HepG2 (cell line): ENCODE results near the gene OSBPL3. TPM values are rescaled to one million over a fixed set of nuclear protein-coding genes. Genes with fewer than 3 reads are reported as not detected.

Experiments used
- ATAC-seq: fragments of 200-7000 bp; cut with Tn5 transposase; 3 replicates; pipeline ENCODE4 v1.9.1; 2020; ENCODE audit warnings: mild to moderate bottlenecking, moderate library complexity
- BruUV-seq: library from RNA; stranded (reverse); fragments of 400-500 nt; replicated peaks from 2 replicates; lab custom pipeline; 2021; lab: Mats Ljungman, UMichigan
- CTCF ChIA-PET: fragments of 300-600 bp; formaldehyde crosslinking; extraction: SDS; loops from one replicate; lab custom pipeline; 2021; ENCODE audit warnings: low total read pairs, inconsistent platforms, low intra/inter-chr PET ratio; lab: Yijun Ruan, JAX
- POLR2A ChIA-PET: fragments of 350-600 bp; sonication (Branson Sonifier 250); formaldehyde crosslinking; loops from one replicate; lab custom pipeline; 2020; ENCODE audit warnings: antibody characterized with exemption, inconsistent platforms; lab: Yijun Ruan, JAX
- DNase-seq: peaks from one replicate; pipeline ENCODE4 v3.0.0-alpha.2; 2015; ENCODE audit warnings: low spot score
- FAIRE-seq: peaks from 3 replicates; lab custom pipeline; 2011; peaks lifted over from hg19 to GRCh38; lab: Jason Lieb, UNC
- H2AFZ ChIP-seq: one replicate; pipeline ENCODE4 v1.6.1; 2011; ENCODE audit warnings: low read length, inconsistent platforms
- H3K27ac ChIP-seq: fragments of 300-600 bp; 3 replicates; pipeline ENCODE4 v1.8.0; 2011; ENCODE audit warnings: mixed run types, mild to moderate bottlenecking, mixed read lengths, low read length, inconsistent platforms; ENCODE audit not compliant: insufficient read depth; ENCODE audit errors: extremely low read length
- H3K27me3 ChIP-seq, 2 experiments: fragments of 200-600 bp in 1 of 2; 2 replicates in 1 of 2; 3 replicates in 1 of 2; pipeline versions ENCODE4 v1.6.0 to v1.8.0; 2011; ENCODE audit warnings: low read length in 2 of 2, mild to moderate bottlenecking in 2 of 2, moderate library complexity in 2 of 2, inconsistent platforms in 1 of 2; ENCODE audit not compliant: insufficient read depth in 2 of 2, control insufficient read depth in 1 of 2
- H3K36me3 ChIP-seq, 2 experiments: fragments of 200-600 bp in 1 of 2; replicated peaks in 1 of 2; 2 replicates in 1 of 2; 3 replicates in 1 of 2; pipeline versions ENCODE4 v1.5.1 to v1.8.0; 2011; ENCODE audit warnings: low read length in 2 of 2, inconsistent platforms in 1 of 2; ENCODE audit not compliant: insufficient read depth in 2 of 2, control insufficient read depth in 1 of 2
- H3K4me1 ChIP-seq: 2 replicates; pipeline ENCODE4 v1.5.1; 2012; ENCODE audit warnings: low read length, inconsistent platforms; ENCODE audit not compliant: insufficient read depth
- H3K4me2 ChIP-seq: 2 replicates; pipeline ENCODE4 v1.6.0; 2011; ENCODE audit warnings: low read depth, low read length, inconsistent platforms
- H3K4me3 ChIP-seq, 3 experiments: fragments of 200-600 bp in 1 of 3; sonication (generic), shearing (Covaris generic) in 1 of 3; replicated peaks in 1 of 3; 2 replicates each; pipeline ENCODE4 v1.5.1; 2011 to 2016; ENCODE audit warnings: low read length in 3 of 3, inconsistent platforms in 2 of 3, low read depth in 2 of 3, mild to moderate bottlenecking in 2 of 3, control low read depth in 1 of 3, mixed read lengths in 1 of 3; ENCODE audit not compliant: insufficient read depth in 1 of 3
- H3K79me2 ChIP-seq: one replicate; pipeline ENCODE4 v1.6.1; 2011; ENCODE audit warnings: low read length, inconsistent platforms; ENCODE audit not compliant: insufficient read depth
- H3K9ac ChIP-seq: 2 replicates; pipeline ENCODE4 v1.6.0; 2011; ENCODE audit warnings: mild to moderate bottlenecking, low read depth, low read length, inconsistent platforms; ENCODE audit not compliant: insufficient read depth
- H3K9me3 ChIP-seq: 2 replicates; pipeline ENCODE4 v1.5.1; 2012; ENCODE audit warnings: mild to moderate bottlenecking, low read length
- H4K20me1 ChIP-seq: 2 replicates; pipeline ENCODE4 v1.6.0; 2011; ENCODE audit warnings: inconsistent platforms, mild to moderate bottlenecking, low read length, moderate library complexity; ENCODE audit not compliant: insufficient read depth
- HNF4A ChIP-seq: sonication (generic); formaldehyde crosslinking; IDR thresholded peaks from 2 replicates; pipeline ENCODE4 v1.4.0; 2020; ENCODE audit warnings: missing genetic modification reagents
- HNRNPUL1 ChIP-seq: fragments of 200-400 bp; formaldehyde crosslinking; IDR thresholded peaks from 2 replicates; pipeline ENCODE4 v1.6.1; 2017; ENCODE audit warnings: low read depth, mild to moderate bottlenecking, low read length, moderate library complexity
- MAFF ChIP-seq: IDR thresholded peaks from 2 replicates; pipeline ENCODE4 v1.6.1; 2011; ENCODE audit warnings: low read depth, low read length, improper control_type of control experiment
- MEIS1 ChIP-seq: sonication (generic); formaldehyde crosslinking; IDR thresholded peaks from 2 replicates; pipeline ENCODE4 v1.9.0; 2021; ENCODE audit warnings: mild to moderate bottlenecking, missing genetic modification reagents, moderate library complexity, borderline replicate concordance
- NR3C1 ChIP-seq: sonication (generic); formaldehyde crosslinking; IDR thresholded peaks from 2 replicates; pipeline ENCODE4 v1.4.0; 2020; ENCODE audit warnings: missing genetic modification reagents
- ONECUT2 ChIP-seq: sonication (generic); formaldehyde crosslinking; IDR thresholded peaks from 2 replicates; pipeline ENCODE4 v1.4.0; 2020; ENCODE audit warnings: missing genetic modification reagents
- PPARG ChIP-seq: conservative IDR thresholded peaks from 2 replicates; pipeline ENCODE4 v1.6.1; 2016; ENCODE audit warnings: missing biosample characterization, missing genetic modification reagents
- RAD21 ChIP-seq: fragments of 450-650 bp; formaldehyde crosslinking; IDR thresholded peaks from 2 replicates; pipeline ENCODE4 v1.5.0; 2020; ENCODE audit warnings: mild to moderate bottlenecking
- SP5 ChIP-seq: IDR thresholded peaks from 2 replicates; pipeline ENCODE4 v1.6.1; 2016; ENCODE audit warnings: low read depth, borderline replicate concordance
- SRSF9 ChIP-seq: fragments of 200-400 bp; formaldehyde crosslinking; IDR thresholded peaks from 2 replicates; pipeline ENCODE4 v1.6.1; 2018; ENCODE audit warnings: borderline replicate concordance, mild to moderate bottlenecking, low read depth, low read length; ENCODE audit not compliant: insufficient read depth, poor library complexity, severe bottlenecking
- ZBTB42 ChIP-seq: sonication (generic); formaldehyde crosslinking; IDR thresholded peaks from 2 replicates; pipeline ENCODE4 v1.5.0; 2020; ENCODE audit warnings: mild to moderate bottlenecking, missing genetic modification reagents
- ZNF652 ChIP-seq: IDR thresholded peaks from 2 replicates; pipeline ENCODE4 v1.6.1; 2016; ENCODE audit warnings: low read depth, borderline replicate concordance
- WGBS: methylation state at CpG from one replicate; pipeline ENCODE4 v1.1.6; 2017; ENCODE audit warnings: low lambda C conversion rate; 5-methylcytosine and 5-hydroxymethylcytosine counted together
- in situ Hi-C: cut with HindIII; loops from 2 replicates; pipeline ENCODE4 v1.10.0; 2017; ENCODE audit warnings: low pct_unique_long_range_greater_than_20kb; ENCODE audit not compliant: extremely low pct_ligation_motif_present
- intact Hi-C: fragments of 100-400 bp; cut with micrococcal nuclease; formaldehyde crosslinking; loops from one replicate; pipeline ENCODE4 v1.10.0; 2022; ENCODE audit not compliant: unreplicated experiment
- polyA plus RNA-seq, 8 experiments: library from polyadenylated mRNA; depleted of rRNA in 3 of 8; stranded (reverse) in 7 of 8; unstranded in 1 of 8; fragments of >200 nt; fragmentation: Illumina TruSeq in 4 of 8; extraction: Trizol in 4 of 8; gene quantifications; 2 replicates each; pipeline versions ENCODE4 v1.2.1 to v1.2.3, GENCODE V29; 2011 to 2016; ENCODE audit warnings: low read depth in 4 of 8, missing spikeins in 1 of 8, mixed read lengths in 1 of 8; ENCODE audit not compliant: insufficient read depth in 1 of 8
- total RNA-seq, 5 experiments: library from RNA; depleted of rRNA; stranded (reverse); fragments of >200 nt; fragmentation: Illumina TruSeq; extraction: Trizol; gene quantifications; 2 replicates each; pipeline ENCODE4 v1.2.3, GENCODE V29; 2016; ENCODE audit warnings: low read depth in 1 of 5
- TF ChIP-seq, protein P1 (sequence below): sonication (generic); formaldehyde crosslinking; IDR thresholded peaks from 2 replicates; pipeline ENCODE4 v1.5.0; 2020; ENCODE audit warnings: missing genetic modification reagents
- TF ChIP-seq, protein P2 (sequence below): sonication (generic); formaldehyde crosslinking; IDR thresholded peaks from 2 replicates; pipeline ENCODE4 v1.8.0; 2022; ENCODE audit warnings: mild to moderate bottlenecking, missing genetic modification reagents, moderate library complexity

The OSBPL3 gene
- total and polyA plus RNA-seq, 2 of the 13 experiments (the other 11 are each of a cell fraction or from before 2014, with no cell fraction given): 8.8 to 28.9 TPM

DNA sequence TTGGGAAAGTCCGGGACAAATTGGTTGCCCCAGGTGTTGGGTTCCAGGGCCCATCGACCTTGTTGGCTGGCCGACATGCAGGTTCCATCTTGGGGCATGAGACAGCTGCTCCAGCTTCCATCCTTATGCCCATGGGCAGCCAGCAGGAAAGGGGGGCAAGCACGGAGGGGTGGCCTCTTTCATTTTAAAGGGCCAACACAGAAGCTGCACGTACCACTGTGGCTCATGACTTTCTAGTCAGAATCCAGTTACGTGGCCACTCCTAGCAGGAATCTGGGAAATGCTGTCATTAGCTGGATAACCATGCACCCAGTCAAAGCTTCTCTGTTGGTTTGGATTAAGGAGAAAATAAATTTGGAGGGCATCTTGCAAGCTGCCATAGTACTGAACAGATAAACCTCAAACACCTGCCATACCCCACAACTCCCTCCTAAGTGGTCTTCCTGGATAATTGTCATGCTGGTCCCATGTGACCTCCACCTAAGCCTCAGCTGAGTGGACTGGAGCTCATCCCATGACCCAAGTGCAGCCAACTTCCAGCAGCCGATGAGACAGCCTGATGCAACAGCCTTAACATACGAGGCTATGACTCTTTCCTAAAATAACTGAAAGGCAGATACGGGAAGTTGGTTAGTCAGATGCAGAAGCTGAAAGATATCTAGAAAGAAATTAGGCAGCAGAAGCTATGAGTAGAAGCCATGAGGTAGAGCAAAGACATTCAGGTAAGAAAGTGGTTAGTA, 201.3 kb downstream of the OSBPL3 start:
- FAIRE-seq (no peak), DNase-seq (no peak), ATAC-seq (no peak)
- Histone ChIP-seq H3K79me2 (no peaks in the 10 kb centered on the region), H3K4me2 (no peak overlapping the region), H3K9me3 (no peaks in the 10 kb centered on the region), H4K20me1 (no peaks in the 10 kb centered on the region), H3K4me1 (no peaks in the 10 kb centered on the region), H3K27me3 (no peaks in the 10 kb centered on the region), H3K36me3 (no peaks in the 10 kb centered on the region; a peak in 1 of 5 replicates), H2AFZ (no peak overlapping the region), H3K27ac (no peak overlapping the region), H3K4me3 (no peak overlapping the region), H3K9ac (no peak overlapping the region)
- BruUV-seq: no TSS peak
- in situ Hi-C loops (no loop called here), intact Hi-C loops (no loop called here)
- ChIA-PET CTCF (no interaction called here), POLR2A (no interaction called here)
- 70% methylated on average over 7 of the region's 9 CpGs for whole genome bisulfite sequencing
- no peak for TF ChIP-seq HNRNPUL1

DNA sequence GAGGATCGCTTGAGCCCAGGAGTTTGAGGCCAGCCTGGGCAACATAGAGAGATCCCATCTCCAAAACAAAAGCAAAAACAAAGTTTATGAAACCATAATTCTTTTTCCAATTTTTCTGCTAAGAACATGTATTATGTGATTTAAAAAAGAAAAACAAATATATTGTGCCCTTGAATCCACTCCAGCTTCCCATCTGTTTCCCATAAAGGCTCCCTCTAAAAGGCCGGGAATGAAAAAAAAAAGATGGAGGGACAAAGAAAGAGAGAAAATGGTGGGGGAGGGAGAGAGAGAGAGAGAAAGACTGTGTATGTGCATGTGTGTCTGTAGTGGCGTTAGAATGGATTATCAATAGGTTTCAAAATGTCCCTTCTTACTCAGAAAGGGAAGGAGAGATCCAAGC, 202.2 kb downstream of the OSBPL3 start:
- Histone ChIP-seq H3K4me1 (no peaks in the 10 kb centered on the region), H3K79me2 (no peaks in the 10 kb centered on the region), H3K27me3 (no peaks in the 10 kb centered on the region), H3K36me3 (no peaks in the 10 kb centered on the region; a peak in 1 of 5 replicates), H3K4me3 (no peak overlapping the region), H3K27ac (no peak overlapping the region), H3K4me2 (no peak overlapping the region), H2AFZ (no peak overlapping the region), H3K9me3 (no peaks in the 10 kb centered on the region), H3K9ac (no peak overlapping the region), H4K20me1 (no peaks in the 10 kb centered on the region)
- FAIRE-seq (no peak), ATAC-seq (no peak), DNase-seq (no peak)
- BruUV-seq: no TSS peak
- 85% methylated on average over 3 of the region's 3 CpGs for WGBS
- POLR2A ChIA-PET: no interaction called here
- intact Hi-C loops: no loop called here
- in situ Hi-C loops: no loop called here
- TF ChIP-seq ZBTB42: no peak
- TF ChIP-seq ZNF652: no peak
- no peak for TF ChIP-seq NR3C1 (CRISPR knock-in tag)
- no peak for TF ChIP-seq RAD21 (CRISPR knock-in tag)
- TF ChIP-seq SRSF9: no peak
- TF ChIP-seq, protein P1, sequence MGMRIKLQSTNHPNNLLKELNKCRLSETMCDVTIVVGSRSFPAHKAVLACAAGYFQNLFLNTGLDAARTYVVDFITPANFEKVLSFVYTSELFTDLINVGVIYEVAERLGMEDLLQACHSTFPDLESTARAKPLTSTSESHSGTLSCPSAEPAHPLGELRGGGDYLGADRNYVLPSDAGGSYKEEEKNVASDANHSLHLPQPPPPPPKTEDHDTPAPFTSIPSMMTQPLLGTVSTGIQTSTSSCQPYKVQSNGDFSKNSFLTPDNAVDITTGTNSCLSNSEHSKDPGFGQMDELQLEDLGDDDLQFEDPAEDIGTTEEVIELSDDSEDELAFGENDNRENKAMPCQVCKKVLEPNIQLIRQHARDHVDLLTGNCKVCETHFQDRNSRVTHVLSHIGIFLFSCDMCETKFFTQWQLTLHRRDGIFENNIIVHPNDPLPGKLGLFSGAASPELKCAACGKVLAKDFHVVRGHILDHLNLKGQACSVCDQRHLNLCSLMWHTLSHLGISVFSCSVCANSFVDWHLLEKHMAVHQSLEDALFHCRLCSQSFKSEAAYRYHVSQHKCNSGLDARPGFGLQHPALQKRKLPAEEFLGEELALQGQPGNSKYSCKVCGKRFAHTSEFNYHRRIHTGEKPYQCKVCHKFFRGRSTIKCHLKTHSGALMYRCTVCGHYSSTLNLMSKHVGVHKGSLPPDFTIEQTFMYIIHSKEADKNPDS (CRISPR knock-in tag): no peak
- TF ChIP-seq PPARG (CRISPR knock-in tag): no peak
- TF ChIP-seq HNF4A (CRISPR knock-in tag): no peak
- TF ChIP-seq, protein P2, sequence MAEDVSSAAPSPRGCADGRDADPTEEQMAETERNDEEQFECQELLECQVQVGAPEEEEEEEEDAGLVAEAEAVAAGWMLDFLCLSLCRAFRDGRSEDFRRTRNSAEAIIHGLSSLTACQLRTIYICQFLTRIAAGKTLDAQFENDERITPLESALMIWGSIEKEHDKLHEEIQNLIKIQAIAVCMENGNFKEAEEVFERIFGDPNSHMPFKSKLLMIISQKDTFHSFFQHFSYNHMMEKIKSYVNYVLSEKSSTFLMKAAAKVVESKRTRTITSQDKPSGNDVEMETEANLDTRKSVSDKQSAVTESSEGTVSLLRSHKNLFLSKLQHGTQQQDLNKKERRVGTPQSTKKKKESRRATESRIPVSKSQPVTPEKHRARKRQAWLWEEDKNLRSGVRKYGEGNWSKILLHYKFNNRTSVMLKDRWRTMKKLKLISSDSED (CRISPR knock-in tag): no peak
- no peak for TF ChIP-seq MAFF
- no peak for TF ChIP-seq ONECUT2 (CRISPR knock-in tag)
- TF ChIP-seq SP5: no peak
- TF ChIP-seq MEIS1 (CRISPR knock-in tag): no peak
- TF ChIP-seq, all 625 proteins: peak for 0
- CTCF ChIA-PET: no interaction called here
